PC-3 (cell line): ENCODE measurements around the gene ANTKMT. TPM values are rescaled to one million over a fixed set of nuclear protein-coding genes. Genes with fewer than 3 reads are reported as not detected.

ENCODE experiments used
- ATAC-seq: fragments of 200-7000 bp; cut with Tn5 transposase; 2 replicates; pipeline ENCODE4 v1.9.1; 2020; ENCODE audit warnings: mild to moderate bottlenecking, moderate library complexity
- BruUV-seq: library from RNA; stranded (reverse); fragments of 400-500 nt; replicated peaks from 2 replicates; lab custom pipeline; 2021; lab: Mats Ljungman, UMichigan
- CTCF ChIA-PET: fragments of 300-600 bp; sonication (Branson Sonifier 250); formaldehyde crosslinking; loops from one replicate; lab custom pipeline; 2022; ENCODE audit warnings: antibody characterized with exemption; lab: Charles Lee
- POLR2A ChIA-PET: fragments of 300-600 bp; sonication (Branson Sonifier 250); formaldehyde crosslinking; loops from one replicate; lab custom pipeline; 2022; ENCODE audit warnings: antibody characterized with exemption; ENCODE audit not compliant: unreplicated experiment; lab: Charles Lee
- DNase-seq: peaks from one replicate; pipeline ENCODE4 v3.0.0-alpha.2; 2015
- H2AFZ ChIP-seq: fragments of 300-600 bp; sonication (generic); 2 replicates; pipeline ENCODE4 v1.6.0; 2016; ENCODE audit warnings: antibody characterized with exemption, low read length
- H3F3A ChIP-seq: fragments of 300-600 bp; sonication (generic); one replicate; pipeline ENCODE4 v1.6.0; 2017; ENCODE audit warnings: antibody characterized with exemption, low read length, control low read depth, mild to moderate bottlenecking; ENCODE audit not compliant: unreplicated experiment
- H3K27ac ChIP-seq: fragments of 300-600 bp; sonication (generic); 2 replicates; pipeline ENCODE4 v1.5.1; 2016; ENCODE audit warnings: mild to moderate bottlenecking, low read length
- H3K27me3 ChIP-seq: fragments of 300-600 bp; sonication (generic); 2 replicates; pipeline ENCODE4 v1.6.1; 2016; ENCODE audit warnings: low read length, mixed read lengths
- H3K36me3 ChIP-seq: fragments of 300-600 bp; sonication (generic); 2 replicates; pipeline ENCODE4 v1.6.1; 2016; ENCODE audit warnings: low read depth, mixed run types, low read length, mixed read lengths
- H3K4me1 ChIP-seq: fragments of 300-600 bp; sonication (generic); 2 replicates; pipeline ENCODE4 v1.5.1; 2016; ENCODE audit warnings: low read length; ENCODE audit not compliant: insufficient read depth
- H3K4me2 ChIP-seq: fragments of 300-600 bp; sonication (generic); 2 replicates; pipeline ENCODE4 v1.6.0; 2016; ENCODE audit warnings: low read length
- H3K4me3 ChIP-seq: fragments of 300-600 bp; sonication (generic); 2 replicates; pipeline ENCODE4 v1.5.1; 2016; ENCODE audit warnings: mild to moderate bottlenecking, low read length, mixed read lengths
- H3K79me2 ChIP-seq: fragments of 300-600 bp; sonication (generic); 2 replicates; pipeline ENCODE4 v1.6.1; 2017; ENCODE audit warnings: low read length, mixed read lengths
- H3K9ac ChIP-seq: fragments of 300-600 bp; sonication (generic); 2 replicates; pipeline ENCODE4 v1.6.0; 2016; ENCODE audit warnings: mild to moderate bottlenecking, low read length
- H3K9me2 ChIP-seq: fragments of 300-600 bp; sonication (generic); replicated peaks from 2 replicates; pipeline ENCODE4 v1.6.1; 2016; ENCODE audit warnings: mixed run types, low read length, mixed read lengths
- H3K9me3 ChIP-seq: fragments of 300-600 bp; sonication (generic); 2 replicates; pipeline ENCODE4 v1.6.1; 2016; ENCODE audit warnings: low read length, mixed read lengths
- H4K20me1 ChIP-seq: fragments of 300-600 bp; sonication (generic); 2 replicates; pipeline ENCODE4 v1.6.1; 2016; ENCODE audit warnings: low read length, mixed read lengths
- EZH2 ChIP-seq: fragments of 300-600 bp; sonication (generic); IDR thresholded peaks from one replicate; pipeline ENCODE4 v1.6.1; 2017; ENCODE audit warnings: antibody characterized with exemption, mild to moderate bottlenecking, low read length; ENCODE audit not compliant: unreplicated experiment
- EZH2phosphoT487 ChIP-seq: fragments of 300-600 bp; sonication (generic); IDR thresholded peaks from 2 replicates; pipeline ENCODE4 v1.6.1; 2018; ENCODE audit warnings: mild to moderate bottlenecking, antibody characterized with exemption, low read length, borderline replicate concordance
- intact Hi-C: fragments of 100-400 bp; cut with micrococcal nuclease; formaldehyde crosslinking; loops from 2 replicates; pipeline ENCODE4 v1.9.0; 2023
- total RNA-seq: library from RNA; depleted of rRNA; stranded (reverse); fragments of >200 nt; gene quantifications from 2 replicates; pipeline ENCODE4 v1.2.3, GENCODE V29; 2014
- TF ChIP-seq, protein P1 (sequence below): fragments of 300-600 bp; sonication (generic); conservative IDR thresholded peaks from 2 replicates; pipeline ENCODE4 v1.5.1; 2017; ENCODE audit warnings: antibody characterized with exemption, low read depth, mild to moderate bottlenecking, low read length

Gene ANTKMT
- total RNA-seq, 1 experiment from 2014 or later = 77.3 TPM

DNA sequence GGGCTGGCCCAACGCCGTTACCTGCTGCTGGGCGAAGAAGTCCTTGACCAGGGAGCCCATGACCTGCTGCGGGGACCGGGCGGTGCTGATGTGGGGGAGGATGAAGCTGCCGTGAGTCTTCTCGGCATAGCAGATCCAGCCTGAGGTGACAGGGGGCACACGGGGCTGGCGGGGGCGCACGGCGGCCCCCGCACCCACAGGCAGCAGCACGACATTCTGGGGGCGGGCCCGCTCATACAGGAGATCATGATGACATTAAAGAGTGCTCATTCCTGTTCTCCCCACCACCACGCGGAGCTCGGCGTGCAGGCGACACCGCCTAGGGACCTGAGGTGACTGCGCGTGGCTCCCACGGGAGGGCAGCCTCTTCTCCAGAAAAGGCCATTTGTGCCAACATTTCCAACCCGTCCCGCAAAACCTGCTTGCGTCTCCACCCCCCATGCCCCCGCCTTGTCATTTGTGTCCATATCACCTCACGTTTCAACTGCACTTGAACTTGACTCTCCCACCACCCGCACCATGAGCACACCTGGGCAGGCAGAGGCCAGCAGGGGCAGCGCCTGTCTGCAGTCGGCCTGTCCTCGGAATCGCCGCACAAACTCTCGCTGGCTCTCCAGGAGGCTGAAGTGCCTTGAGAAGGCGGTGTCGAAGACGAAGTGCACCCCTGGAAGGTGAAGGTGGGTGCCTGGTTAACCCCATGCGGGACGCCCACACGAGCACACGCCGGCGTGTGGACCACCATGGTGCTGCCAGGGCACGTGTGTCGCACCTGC lies 13.4 kb downstream of the ANTKMT start:
- DNase-seq = no peak
- H3K36me3 ChIP-seq = no peaks in the 10 kb centered on the region; the same call in 1 of the 2 replicates
- intact Hi-C loops = no loop called here

DNA sequence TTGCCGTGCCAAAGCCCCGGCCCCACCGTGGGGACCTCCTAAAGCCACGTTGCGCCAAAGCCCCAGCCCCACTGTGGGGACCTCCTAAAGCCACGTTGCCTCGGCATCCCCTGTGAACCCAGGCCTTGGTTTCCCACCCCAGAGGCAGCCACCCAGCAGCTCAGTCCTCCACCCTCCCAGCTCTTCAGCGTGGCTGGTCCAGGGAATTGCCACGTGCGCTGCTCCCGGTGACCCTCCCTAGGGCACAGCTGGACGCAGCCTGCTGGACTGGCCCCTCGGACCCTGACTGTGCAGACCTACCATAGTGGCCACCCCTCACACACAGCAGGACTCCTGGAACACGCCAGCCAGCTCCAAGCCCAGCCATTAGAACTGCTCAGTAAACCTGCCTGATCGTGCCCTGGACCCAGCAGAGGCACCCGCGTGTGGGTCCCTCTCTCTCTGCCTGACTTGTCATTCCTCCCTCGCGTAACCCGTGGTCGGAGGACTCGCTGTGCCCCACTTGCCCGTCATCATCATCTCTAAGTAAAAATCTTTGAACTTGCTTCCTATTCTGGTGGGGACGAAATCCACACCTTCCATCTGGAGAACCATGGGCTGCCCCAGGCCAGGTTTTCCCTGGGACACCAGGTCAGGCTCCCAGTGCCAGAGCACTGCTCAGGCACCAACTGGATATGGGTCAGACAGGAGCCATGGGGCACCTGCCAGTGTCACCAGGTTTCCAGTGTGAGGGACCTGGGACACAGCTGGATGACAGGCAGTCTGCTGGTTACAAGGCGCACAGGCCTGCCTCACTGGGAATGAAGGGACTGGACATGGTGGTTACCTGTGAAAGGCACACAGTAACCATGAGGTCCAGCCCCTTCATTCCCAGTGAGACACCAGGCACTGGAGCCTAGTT lies 14.3 kb downstream of the ANTKMT start:
- Histone ChIP-seq H4K20me1 (no peaks in the 10 kb centered on the region), H3F3A (no peaks in the 10 kb centered on the region), H3K4me1 (peaks cover 5% of the 10 kb centered on the region; the same call in 1 of the 2 replicates), H3K36me3 (no peaks in the 10 kb centered on the region; the same call in 1 of the 2 replicates), H3K27ac (no peak overlapping the region), H3K27me3 (no peaks in the 10 kb centered on the region), H3K9ac (no peak overlapping the region), H3K9me3 (no peaks in the 10 kb centered on the region), H3K79me2 (peaks cover 8% of the 10 kb centered on the region), H3K9me2 (no peaks in the 10 kb centered on the region), H3K4me2 (no peak overlapping the region), H2AFZ (no peak overlapping the region), H3K4me3 (no peak overlapping the region)
- ChIA-PET POLR2A (no interaction called here), CTCF (no interaction called here)
- no peak for TF ChIP-seq EZH2phosphoT487
- no peak for TF ChIP-seq EZH2
- TF ChIP-seq, protein P1, sequence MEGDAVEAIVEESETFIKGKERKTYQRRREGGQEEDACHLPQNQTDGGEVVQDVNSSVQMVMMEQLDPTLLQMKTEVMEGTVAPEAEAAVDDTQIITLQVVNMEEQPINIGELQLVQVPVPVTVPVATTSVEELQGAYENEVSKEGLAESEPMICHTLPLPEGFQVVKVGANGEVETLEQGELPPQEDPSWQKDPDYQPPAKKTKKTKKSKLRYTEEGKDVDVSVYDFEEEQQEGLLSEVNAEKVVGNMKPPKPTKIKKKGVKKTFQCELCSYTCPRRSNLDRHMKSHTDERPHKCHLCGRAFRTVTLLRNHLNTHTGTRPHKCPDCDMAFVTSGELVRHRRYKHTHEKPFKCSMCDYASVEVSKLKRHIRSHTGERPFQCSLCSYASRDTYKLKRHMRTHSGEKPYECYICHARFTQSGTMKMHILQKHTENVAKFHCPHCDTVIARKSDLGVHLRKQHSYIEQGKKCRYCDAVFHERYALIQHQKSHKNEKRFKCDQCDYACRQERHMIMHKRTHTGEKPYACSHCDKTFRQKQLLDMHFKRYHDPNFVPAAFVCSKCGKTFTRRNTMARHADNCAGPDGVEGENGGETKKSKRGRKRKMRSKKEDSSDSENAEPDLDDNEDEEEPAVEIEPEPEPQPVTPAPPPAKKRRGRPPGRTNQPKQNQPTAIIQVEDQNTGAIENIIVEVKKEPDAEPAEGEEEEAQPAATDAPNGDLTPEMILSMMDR = no peak
- DNase-seq (no peak), ATAC-seq (no peak)
- BruUV-seq = no TSS peak
- intact Hi-C loops = no loop called here

More for the DNA sequence above, 13.4 kb downstream of the ANTKMT start:
- 0 out of 2 replicates have a peak, but pooled peaks cover 3% of the 10 kb centered on the region for H3K79me2 ChIP-seq
- no peak for TF ChIP-seq EZH2
- no peak for TF ChIP-seq EZH2phosphoT487
- TF ChIP-seq, protein P1 = no peak
- H3K4me1 ChIP-seq = no peaks in the 10 kb centered on the region
- no peaks in the 10 kb centered on the region for H3F3A ChIP-seq
- H3K9me3 ChIP-seq = no peaks in the 10 kb centered on the region
- H3K4me3 ChIP-seq = no peak overlapping the region
- no TSS peak for BruUV-seq
- H3K9ac ChIP-seq = no peak overlapping the region
- no peaks in the 10 kb centered on the region for H3K27me3 ChIP-seq
- H3K4me2 ChIP-seq = no peak overlapping the region
- H3K27ac ChIP-seq = no peak overlapping the region
- no peaks in the 10 kb centered on the region for H4K20me1 ChIP-seq
- H2AFZ ChIP-seq = no peak overlapping the region
- CTCF ChIA-PET = no interaction called here
- ATAC-seq = no peak
- H3K9me2 ChIP-seq = no peaks in the 10 kb centered on the region
- POLR2A ChIA-PET = no interaction called here
